Measurements from ENCODE around the gene BRAT1.
A peak's percentile ranks its signal among the peaks of the same experiment; 100 is the strongest.

BRAT1 gene

GRCh38 chr7:2559283-2559950, 4.1 kb upstream of the BRAT1 start:
- no peak for DNase-seq

DNA sequence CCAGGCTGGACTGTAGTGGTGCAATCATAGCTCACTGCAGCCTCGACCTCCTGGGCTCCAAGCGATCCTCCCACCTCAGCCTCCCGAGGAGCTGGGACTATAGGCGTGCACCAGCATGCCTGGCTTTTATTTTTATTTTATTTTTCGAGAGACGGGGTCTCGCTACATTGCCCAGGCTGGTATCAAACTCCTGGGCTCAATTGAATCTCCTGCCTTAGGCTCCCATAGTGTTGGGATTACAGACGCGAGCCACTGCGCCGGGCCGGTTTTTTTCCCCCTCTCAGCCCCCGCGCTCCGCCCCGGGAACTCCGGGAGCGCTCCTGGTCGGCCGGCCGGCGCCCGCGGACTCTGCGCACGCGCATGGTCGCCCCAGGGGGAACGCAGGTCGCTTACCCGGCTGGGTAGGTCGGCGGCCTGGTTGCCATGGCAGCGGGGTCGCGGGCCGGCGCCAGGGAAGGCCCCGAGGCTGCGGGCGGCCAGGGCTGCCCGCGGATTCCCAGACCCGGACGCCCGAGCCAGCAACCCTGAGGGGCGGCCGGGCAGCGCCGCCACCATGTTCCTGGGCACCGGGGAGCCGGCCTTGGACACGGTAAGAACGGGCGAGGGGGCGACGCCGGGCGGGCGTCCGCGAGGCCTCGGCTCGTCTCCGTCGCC, 3.4 kb upstream of the BRAT1 start, which contains the start of gene IQCE:
TSS of gene IQCE (plus strand) at position 351 of the 654 bp plus-strand sequence. CDS start at position 554, 203 bp downstream.
- DNase-seq, result peak; percentile 91 to 92

GRCh38 chr7:2554661-2555111, 638 bp downstream of the BRAT1 start:
- DNase-seq, result no peak

DNA sequence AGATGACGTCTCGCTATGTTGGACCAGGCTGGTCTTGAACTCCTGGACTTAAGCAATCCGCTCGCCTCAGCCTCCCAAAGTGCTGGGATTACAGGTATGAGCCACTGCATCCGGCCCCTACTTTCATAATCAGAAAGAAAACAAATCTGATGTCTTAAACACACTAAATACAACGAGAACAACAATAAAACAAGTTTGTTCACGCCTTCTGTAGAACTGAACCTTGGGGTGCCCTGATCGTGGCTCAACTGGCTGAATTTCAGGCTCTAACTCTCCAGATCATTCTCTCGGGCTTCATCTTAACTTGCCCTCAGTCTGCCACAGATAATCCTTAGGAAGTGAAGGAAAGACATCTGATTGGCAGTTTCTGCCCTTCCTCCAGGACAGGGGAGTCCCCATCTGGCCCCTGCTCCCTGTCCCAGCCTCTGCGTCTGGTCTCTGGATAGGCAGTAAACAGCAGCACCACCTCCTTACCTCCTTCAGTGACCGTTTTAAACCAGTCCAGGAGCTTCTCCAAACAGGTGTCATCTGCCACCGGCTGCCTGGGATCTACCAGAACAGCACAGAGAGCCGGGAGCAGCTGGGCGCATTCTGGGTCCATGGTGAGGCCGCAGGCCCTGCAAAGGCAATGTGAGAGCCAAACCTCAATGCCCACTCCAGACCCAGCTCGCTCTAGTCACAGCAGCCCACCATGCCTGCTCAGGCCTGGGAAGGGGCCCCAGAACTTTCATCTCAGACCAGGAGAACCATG, 1.3 kb downstream of the BRAT1 start:
- no peak for DNase-seq

DNA sequence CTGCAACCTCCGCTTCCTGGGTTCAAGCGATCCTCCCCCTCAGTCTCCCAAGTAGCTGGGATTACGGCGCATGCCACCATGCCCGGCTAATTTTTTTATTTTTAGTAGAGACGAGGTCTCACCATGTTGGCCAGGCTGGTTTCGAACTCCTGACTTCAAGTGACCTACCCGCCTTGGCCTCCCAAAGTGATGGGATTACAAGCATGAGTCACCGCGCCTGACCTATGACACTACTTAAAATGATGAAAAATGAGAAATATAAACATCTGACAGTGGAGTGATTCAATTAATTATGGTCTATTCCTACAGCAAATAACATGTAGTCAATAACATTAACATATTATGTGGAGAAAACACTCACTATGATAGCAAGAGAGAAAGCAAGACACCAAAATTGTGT, 2.2 kb downstream of the BRAT1 start:
- DNase-seq, result no peak

GRCh38 chr7:2551418-2551817, 3.9 kb downstream of the BRAT1 start:
- no peak for DNase-seq

DNA sequence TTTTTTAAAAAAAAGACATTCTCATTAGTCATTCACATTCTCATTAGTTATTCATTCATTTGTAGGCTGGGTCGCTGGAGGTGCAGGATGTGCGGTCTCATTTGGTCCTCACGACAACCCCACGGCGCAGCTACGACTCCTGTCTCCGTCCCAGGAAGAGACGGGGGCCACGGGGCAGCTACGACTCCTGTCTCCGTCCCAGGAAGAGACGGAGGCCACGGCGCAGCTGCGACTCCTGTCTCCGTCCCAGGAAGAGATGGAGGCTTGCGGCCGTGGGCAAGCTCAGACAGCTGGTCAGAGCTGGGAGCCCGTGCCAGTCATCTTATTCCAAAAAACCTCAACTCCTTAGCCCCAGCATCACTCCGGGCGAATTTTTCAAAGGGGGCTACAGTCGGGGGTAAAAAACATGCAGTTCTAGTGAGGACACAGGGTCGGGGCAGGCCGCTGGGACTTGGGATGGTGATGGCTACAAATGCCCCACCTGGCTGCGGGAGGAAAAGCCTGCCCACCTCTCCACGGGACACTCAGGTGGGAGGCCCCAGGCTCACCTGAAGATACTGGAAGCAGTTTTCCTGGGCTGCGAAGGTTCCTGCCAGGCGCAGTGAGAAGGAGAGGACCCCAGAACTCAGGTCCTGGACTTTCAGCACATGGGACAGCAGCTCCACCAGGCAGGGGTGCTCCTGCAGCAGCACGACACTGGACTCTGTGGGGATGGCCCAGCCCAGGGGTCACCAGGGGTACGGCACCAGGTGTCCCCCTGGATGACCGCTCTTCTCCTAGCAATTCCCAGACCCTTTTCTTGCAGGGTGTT, 8.3 kb downstream of the BRAT1 start:
- DNase-seq, result no peak

DNA sequence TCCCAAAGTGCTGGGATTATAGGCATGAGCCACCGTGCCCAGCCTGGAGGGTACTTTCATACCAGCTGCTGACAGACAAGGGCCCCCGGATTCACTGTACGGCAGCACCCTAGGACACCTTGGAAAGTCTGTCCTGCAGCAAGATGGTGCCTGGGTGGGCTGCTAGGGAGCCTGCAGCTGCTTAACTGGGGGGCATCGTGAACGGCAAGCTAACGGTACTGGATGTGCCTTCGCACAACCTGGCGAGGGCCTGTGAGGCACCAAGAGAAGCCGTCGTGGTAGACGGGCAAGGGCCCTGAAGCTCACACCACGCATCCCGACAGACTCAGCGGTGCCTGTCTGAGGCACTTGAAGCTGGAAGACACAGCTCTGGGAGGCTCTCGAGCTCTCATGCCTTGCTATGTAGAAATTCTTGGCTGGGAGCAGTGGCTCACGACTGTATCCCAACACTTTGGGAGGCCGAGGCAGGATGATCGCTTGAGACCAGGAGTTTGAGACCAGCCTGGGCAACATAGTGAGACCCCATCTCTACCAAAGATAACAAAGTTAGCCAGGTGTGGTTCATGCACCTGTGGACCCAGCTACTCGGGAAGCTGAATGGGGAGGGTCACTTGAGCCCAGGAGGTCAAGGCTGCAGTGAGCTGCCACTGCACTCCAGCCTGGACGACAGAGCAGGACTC, 9.4 kb downstream of the BRAT1 start:
- DNase-seq, result no peak

GRCh38 chr7:2544541-2545188, 10.7 kb downstream of the BRAT1 start:
- no peak for DNase-seq

DNA sequence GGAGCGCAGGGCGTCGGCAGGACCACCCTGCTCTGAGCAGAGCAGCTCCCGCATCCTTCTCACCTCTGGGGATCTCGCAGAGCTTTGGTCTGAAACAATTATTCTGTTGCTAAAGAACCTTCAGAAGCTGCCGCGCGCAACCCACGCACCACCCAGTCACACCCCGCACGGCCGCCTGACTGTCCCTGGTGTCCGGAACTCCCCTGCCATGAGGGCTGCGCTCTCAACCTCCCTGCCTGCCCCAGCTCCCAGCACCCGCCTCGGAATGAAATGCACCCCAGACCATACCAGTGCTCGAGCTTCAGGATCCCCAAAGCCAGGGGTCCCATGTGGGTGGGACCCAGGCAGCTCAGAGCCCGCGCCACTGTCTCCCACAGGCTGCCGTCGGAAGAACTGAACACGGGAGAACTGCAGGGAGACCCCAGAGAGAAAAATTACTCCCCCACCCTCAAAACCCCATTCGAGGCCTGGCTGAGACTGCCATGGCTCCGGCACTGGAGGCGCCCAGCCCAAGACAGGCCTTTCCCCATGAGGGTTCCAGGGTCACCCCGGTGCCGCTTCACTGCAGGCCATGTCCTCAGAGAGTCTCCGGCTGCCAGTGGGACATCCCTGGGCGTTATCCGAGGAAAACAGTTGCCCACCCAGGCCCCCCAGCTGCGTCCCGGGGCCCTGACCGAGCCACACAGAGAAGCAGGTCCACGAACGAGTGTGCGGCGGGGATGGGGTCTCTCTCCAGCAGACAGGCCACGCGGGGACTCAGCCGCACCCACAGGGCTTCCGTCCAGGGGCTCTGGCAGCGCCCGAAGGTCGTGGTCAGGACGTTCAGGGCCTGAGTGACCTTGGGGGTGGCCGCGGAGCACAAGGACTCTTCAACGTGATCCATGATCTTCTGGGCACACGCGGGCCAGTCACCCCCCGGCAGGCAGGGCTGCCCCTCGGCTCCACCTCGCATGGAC, 12.1 kb downstream of the BRAT1 start:
- no peak for DNase-seq

- DNase-seq, result no peak
Measured at GRCh38 chr7:2542011-2542915, 13.1 kb downstream of the BRAT1 start.

- DNase-seq, result no peak
Measured at GRCh38 chr7:2541291-2542010, 13.9 kb downstream of the BRAT1 start.

DNA sequence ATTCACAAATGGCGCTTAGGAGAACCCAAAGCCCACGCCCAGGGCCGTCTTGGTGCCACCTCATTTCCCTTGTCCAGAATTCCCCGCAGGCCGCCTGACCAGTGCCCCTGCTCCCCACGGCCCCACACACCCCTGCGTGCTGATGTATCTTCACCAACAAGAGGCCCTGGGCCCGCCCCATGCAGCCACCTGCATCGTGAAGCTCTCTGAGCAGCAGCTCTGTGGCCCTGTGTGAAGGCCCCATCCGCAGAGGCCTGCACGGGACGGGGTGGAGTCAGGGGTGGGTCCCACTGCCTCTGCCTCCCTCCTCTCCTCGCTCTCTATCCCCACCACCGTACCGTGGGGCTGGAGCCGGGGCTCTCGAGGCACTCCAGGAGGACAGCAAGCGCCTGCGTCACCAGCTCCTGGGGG, 14.7 kb downstream of the BRAT1 start:
- DNase-seq, result no peak

- no peak for DNase-seq
Measured at GRCh38 chr7:2540133-2540532, 15.2 kb downstream of the BRAT1 start.

DNA sequence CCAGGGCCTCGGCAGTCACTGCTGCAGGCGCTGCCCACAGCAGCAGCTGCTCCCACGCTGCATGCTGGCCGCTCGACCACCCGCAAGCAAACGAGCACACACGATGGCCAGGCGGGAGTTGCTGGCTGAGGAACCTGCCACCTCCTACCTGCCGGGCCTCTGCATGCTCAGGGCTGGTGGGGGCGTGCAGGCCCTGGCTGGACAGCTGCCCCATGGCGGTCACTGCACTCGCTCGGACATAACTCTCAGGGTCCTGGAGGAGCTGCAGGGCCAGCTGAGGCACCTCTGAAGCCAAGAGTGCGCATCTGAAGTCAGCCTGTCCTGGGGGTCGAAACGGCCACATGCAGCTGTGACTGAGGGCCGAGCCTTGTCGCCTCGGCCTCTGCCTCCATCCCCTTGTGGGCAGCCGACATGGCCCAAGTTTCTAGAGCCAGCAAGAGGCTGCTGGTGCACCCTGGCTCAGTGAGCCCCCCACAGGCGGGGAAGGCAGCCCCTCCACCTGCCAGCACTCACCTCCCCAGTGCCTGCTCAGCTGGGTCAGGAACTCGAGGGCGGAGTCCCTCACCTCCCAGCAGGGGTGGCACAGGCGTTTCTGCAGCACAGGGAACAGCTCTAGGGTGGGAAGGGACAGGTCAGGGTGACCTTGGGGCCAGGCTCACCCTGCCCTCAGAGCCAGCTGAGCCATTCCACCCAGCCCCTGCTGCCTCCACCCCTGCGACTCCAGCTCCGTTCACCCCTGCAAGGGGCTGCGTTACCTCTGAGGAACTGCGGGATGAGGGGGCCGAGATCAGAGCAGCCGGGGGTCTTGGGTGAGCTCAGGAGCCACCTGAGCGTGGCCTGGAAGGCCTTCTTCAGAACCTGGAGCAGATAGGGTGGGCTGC, 16.1 kb downstream of the BRAT1 start:
- DNase-seq, result no peak

- no peak for DNase-seq
Measured at GRCh38 chr7:2537981-2538851, 17.1 kb downstream of the BRAT1 start.

Measured in CD4-positive, alpha-beta T cell treated with Interleukin-4 for 1 hour (primary cell).